ENCODE data around the gene CAD.
A peak's percentile ranks its signal among the peaks of the same experiment; 100 is the strongest.
"Not testable (repeated sequence)": the region's sequence is repeated elsewhere in the genome, so short reads cannot be mapped to it uniquely, and the experiment has no call there.

The CAD gene

GRCh38 chr2:27184115-27184514, 33.1 kb upstream of the CAD start:
- H3K4me1 ChIP-seq (ENCODE audit: control insufficient read depth, insufficient read depth, low read length): peaks cover 39% of the 10 kb centered on the region
- no peak overlapping the region for H3K4me3 ChIP-seq (ENCODE audit: low read length)
- no peak overlapping the region for H3K9ac ChIP-seq (ENCODE audit: low read depth, low read length)
- H3K36me3 ChIP-seq (ENCODE audit: insufficient read depth, low read length): no peaks in the 10 kb centered on the region
- no peaks in the 10 kb centered on the region for H3K9me3 ChIP-seq (replicated peaks; ENCODE audit: low read length)
- H3K4me2 ChIP-seq (ENCODE audit: low read length): no peak overlapping the region
- no peaks in the 10 kb centered on the region for H3K27me3 ChIP-seq (ENCODE audit: control insufficient read depth, insufficient read depth, low read length)

GRCh38 chr2:27185331-27186026, 31.7 kb upstream of the CAD start:
- H3K9me3 ChIP-seq (replicated peaks; ENCODE audit: low read length): no peaks in the 10 kb centered on the region
- peak overlapping the region; percentile 0 for H3K4me3 ChIP-seq (ENCODE audit: low read length)
- H3K36me3 ChIP-seq (ENCODE audit: insufficient read depth, low read length): no peaks in the 10 kb centered on the region
- H3K9ac ChIP-seq (ENCODE audit: low read depth, low read length): no peak overlapping the region
- no peaks in the 10 kb centered on the region for H3K27me3 ChIP-seq (ENCODE audit: control insufficient read depth, insufficient read depth, low read length)
- peak overlapping the region; percentile 18 for H3K4me2 ChIP-seq (ENCODE audit: low read length)
- peaks cover 31% of the 10 kb centered on the region for H3K4me1 ChIP-seq (ENCODE audit: control insufficient read depth, insufficient read depth, low read length)

GRCh38 chr2:27186613-27187345, 30.4 kb upstream of the CAD start:
- no peak overlapping the region for H3K9ac ChIP-seq (ENCODE audit: low read depth, low read length)
- no peak overlapping the region for H3K4me2 ChIP-seq (ENCODE audit: low read length)
- H3K4me1 ChIP-seq (ENCODE audit: control insufficient read depth, insufficient read depth, low read length): peaks cover 23% of the 10 kb centered on the region

GRCh38 chr2:27189989-27190388, 27.2 kb upstream of the CAD start:
- Histone ChIP-seq H3K9ac (ENCODE audit: low read depth, low read length) (no peak overlapping the region), H3K4me3 (ENCODE audit: low read length) (no peak overlapping the region), H3K36me3 (ENCODE audit: insufficient read depth, low read length) (no peaks in the 10 kb centered on the region), H3K4me2 (ENCODE audit: low read length) (no peak overlapping the region), H3K27me3 (ENCODE audit: control insufficient read depth, insufficient read depth, low read length) (peaks cover 4% of the 10 kb centered on the region), H3K9me3 (replicated peaks; ENCODE audit: low read length) (no peaks in the 10 kb centered on the region), H3K4me1 (ENCODE audit: control insufficient read depth, insufficient read depth, low read length) (peaks cover 12% of the 10 kb centered on the region)

More at GRCh38 chr2:27186613-27187345, 30.4 kb upstream of the CAD start:
- Histone ChIP-seq H3K36me3 (ENCODE audit: insufficient read depth, low read length) (no peaks in the 10 kb centered on the region), H3K9me3 (replicated peaks; ENCODE audit: low read length) (no peaks in the 10 kb centered on the region), H3K4me3 (ENCODE audit: low read length) (no peak overlapping the region), H3K27me3 (ENCODE audit: control insufficient read depth, insufficient read depth, low read length) (no peaks in the 10 kb centered on the region)

- no peak overlapping the region for H3K9ac ChIP-seq (ENCODE audit: low read depth, low read length)
- H3K36me3 ChIP-seq (ENCODE audit: insufficient read depth, low read length): no peaks in the 10 kb centered on the region
- no peak overlapping the region for H3K4me3 ChIP-seq (ENCODE audit: low read length)
- peaks cover 5% of the 10 kb centered on the region for H3K27me3 ChIP-seq (ENCODE audit: control insufficient read depth, insufficient read depth, low read length)
- H3K4me1 ChIP-seq (ENCODE audit: control insufficient read depth, insufficient read depth, low read length): no peaks in the 10 kb centered on the region
- H3K4me2 ChIP-seq (ENCODE audit: low read length): no peak overlapping the region
- no peaks in the 10 kb centered on the region for H3K9me3 ChIP-seq (replicated peaks; ENCODE audit: low read length)
Measured at GRCh38 chr2:27191070-27191829, 25.9 kb upstream of the CAD start.

GRCh38 chr2:27194538-27195354, 22.4 kb upstream of the CAD start:
- H3K4me3 ChIP-seq (ENCODE audit: low read length): no peak overlapping the region
- H3K27me3 ChIP-seq (ENCODE audit: control insufficient read depth, insufficient read depth, low read length): peaks cover 5% of the 10 kb centered on the region
- H3K4me1 ChIP-seq (ENCODE audit: control insufficient read depth, insufficient read depth, low read length): no peaks in the 10 kb centered on the region
- H3K9ac ChIP-seq (ENCODE audit: low read depth, low read length): no peak overlapping the region
- H3K9me3 ChIP-seq (replicated peaks; ENCODE audit: low read length): no peaks in the 10 kb centered on the region
- H3K4me2 ChIP-seq (ENCODE audit: low read length): no peak overlapping the region
- no peaks in the 10 kb centered on the region for H3K36me3 ChIP-seq (ENCODE audit: insufficient read depth, low read length)

DNA sequence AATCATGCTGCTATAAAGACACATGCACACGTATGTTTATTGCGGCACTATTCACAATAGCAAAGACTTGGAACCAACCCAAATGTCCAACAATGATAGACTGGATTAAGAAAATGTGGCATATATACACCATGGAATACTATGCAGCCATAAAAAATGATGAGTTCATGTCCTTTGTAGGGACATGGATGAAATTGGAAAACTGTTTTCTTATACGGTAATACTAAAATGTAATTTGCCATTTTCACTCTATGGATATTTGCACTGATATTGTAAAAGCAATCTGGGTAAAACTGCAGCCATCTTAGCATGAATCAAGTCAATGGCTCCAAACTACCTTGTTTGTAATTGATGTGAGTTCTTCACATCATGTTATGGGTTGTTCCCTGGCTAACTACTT, 21.4 kb upstream of the CAD start:
- H3K4me1 ChIP-seq (ENCODE audit: control insufficient read depth, insufficient read depth, low read length); H3K9ac ChIP-seq (ENCODE audit: low read depth, low read length); H3K4me3 ChIP-seq (ENCODE audit: low read length); H3K27me3 ChIP-seq (ENCODE audit: control insufficient read depth, insufficient read depth, low read length); H3K36me3 ChIP-seq (ENCODE audit: insufficient read depth, low read length); H3K4me2 ChIP-seq (ENCODE audit: low read length); H3K9me3 ChIP-seq (replicated peaks; ENCODE audit: low read length): not testable (repeated sequence)

DNA sequence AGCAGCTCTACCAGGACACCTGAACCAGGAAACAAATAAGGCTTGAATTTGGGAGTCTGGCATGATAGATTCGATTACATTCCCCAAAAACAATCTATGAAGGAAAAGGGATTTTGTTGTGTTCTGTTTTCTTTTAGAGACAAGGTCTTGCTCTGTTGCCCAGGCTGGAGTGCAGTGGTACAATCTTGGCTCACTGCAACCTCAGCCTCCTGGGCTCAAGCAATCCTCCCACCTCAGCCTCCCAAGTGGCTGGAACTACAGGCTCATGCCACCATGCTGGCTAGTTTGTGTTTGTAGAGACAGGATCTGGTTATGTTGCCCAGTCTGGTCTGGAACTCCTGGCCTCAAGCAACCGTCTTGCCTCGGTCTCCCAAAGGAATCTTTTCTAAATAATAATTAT, 19.1 kb upstream of the CAD start:
- H3K36me3 ChIP-seq (ENCODE audit: insufficient read depth, low read length): peaks cover 18% of the 10 kb centered on the region
- H3K9me3 ChIP-seq (replicated peaks; ENCODE audit: low read length); H3K4me2 ChIP-seq (ENCODE audit: low read length); H3K27me3 ChIP-seq (ENCODE audit: control insufficient read depth, insufficient read depth, low read length); H3K4me1 ChIP-seq (ENCODE audit: control insufficient read depth, insufficient read depth, low read length); H3K4me3 ChIP-seq (ENCODE audit: low read length); H3K9ac ChIP-seq (ENCODE audit: low read depth, low read length): not testable (repeated sequence)

- H3K36me3 ChIP-seq (ENCODE audit: insufficient read depth, low read length): peaks cover 22% of the 10 kb centered on the region
- no peak overlapping the region for H3K9ac ChIP-seq (ENCODE audit: low read depth, low read length)
- no peak overlapping the region for H3K4me3 ChIP-seq (ENCODE audit: low read length)
- H3K4me1 ChIP-seq (ENCODE audit: control insufficient read depth, insufficient read depth, low read length): no peaks in the 10 kb centered on the region
- H3K27me3 ChIP-seq (ENCODE audit: control insufficient read depth, insufficient read depth, low read length): peaks cover 5% of the 10 kb centered on the region
- no peaks in the 10 kb centered on the region for H3K9me3 ChIP-seq (replicated peaks; ENCODE audit: low read length)
- no peak overlapping the region for H3K4me2 ChIP-seq (ENCODE audit: low read length)
Measured at GRCh38 chr2:27198627-27199026, 18.5 kb upstream of the CAD start.

DNA sequence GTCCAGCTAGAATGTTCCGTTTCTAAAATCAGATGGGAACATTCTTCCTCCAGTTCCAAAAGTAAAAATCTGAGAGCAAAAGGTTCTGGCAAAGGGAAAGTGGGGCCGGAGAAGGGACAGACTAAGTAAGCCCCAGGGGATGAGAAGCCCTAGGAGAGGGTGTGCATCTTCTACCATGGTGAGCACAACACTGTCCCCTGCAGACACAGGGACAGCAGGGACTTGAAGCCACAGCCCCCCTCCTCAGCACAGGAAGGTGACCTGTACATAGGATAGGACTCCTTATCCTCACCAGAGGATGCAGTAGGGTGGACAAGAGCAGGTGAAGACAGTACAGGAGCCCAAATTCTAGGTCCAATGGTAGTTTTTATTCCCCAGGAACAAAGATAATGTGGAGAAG, 17.9 kb upstream of the CAD start:
- H3K4me2 ChIP-seq (ENCODE audit: low read length): no peak overlapping the region
- H3K27me3 ChIP-seq (ENCODE audit: control insufficient read depth, insufficient read depth, low read length): peaks cover 5% of the 10 kb centered on the region
- peaks cover 28% of the 10 kb centered on the region for H3K36me3 ChIP-seq (ENCODE audit: insufficient read depth, low read length)
- no peak overlapping the region for H3K9ac ChIP-seq (ENCODE audit: low read depth, low read length)
- H3K4me1 ChIP-seq (ENCODE audit: control insufficient read depth, insufficient read depth, low read length): no peaks in the 10 kb centered on the region
- no peak overlapping the region for H3K4me3 ChIP-seq (ENCODE audit: low read length)
- H3K9me3 ChIP-seq (replicated peaks; ENCODE audit: low read length): no peaks in the 10 kb centered on the region

DNA sequence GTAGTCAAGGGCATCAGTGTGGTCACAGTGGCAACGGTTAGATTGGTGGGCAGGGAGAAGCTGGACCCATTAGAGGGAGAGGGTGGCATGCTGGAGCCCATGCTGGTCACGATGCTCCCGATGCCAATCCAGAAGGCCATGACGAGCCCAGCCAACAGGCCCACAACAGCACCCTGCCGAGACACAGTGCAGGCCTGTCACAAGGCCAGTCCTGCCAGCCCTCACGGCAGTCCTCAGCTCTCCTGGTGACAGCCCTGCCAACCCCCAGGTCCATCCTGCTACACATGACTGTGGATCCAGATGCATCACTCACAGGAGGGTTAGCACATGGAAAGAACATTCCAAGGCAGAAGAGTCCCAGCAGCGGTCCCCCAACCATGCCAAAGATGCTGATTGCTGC, 15.5 kb upstream of the CAD start:
- no peaks in the 10 kb centered on the region for H3K9me3 ChIP-seq (replicated peaks; ENCODE audit: low read length)
- no peak overlapping the region for H3K9ac ChIP-seq (ENCODE audit: low read depth, low read length)
- no peaks in the 10 kb centered on the region for H3K4me1 ChIP-seq (ENCODE audit: control insufficient read depth, insufficient read depth, low read length)
- H3K27me3 ChIP-seq (ENCODE audit: control insufficient read depth, insufficient read depth, low read length): no peaks in the 10 kb centered on the region
- no peak overlapping the region for H3K4me2 ChIP-seq (ENCODE audit: low read length)
- peaks cover 52% of the 10 kb centered on the region for H3K36me3 ChIP-seq (ENCODE audit: insufficient read depth, low read length)
- H3K4me3 ChIP-seq (ENCODE audit: low read length): no peak overlapping the region
